ENCODE measurements around the gene MAGI1. TPM values are rescaled to one million over a fixed set of nuclear protein-coding genes. Genes with fewer than 3 reads are reported as not detected.

Gene MAGI1
- total RNA-seq, 1 experiment from 2014 or later: 38.6 TPM

DNA sequence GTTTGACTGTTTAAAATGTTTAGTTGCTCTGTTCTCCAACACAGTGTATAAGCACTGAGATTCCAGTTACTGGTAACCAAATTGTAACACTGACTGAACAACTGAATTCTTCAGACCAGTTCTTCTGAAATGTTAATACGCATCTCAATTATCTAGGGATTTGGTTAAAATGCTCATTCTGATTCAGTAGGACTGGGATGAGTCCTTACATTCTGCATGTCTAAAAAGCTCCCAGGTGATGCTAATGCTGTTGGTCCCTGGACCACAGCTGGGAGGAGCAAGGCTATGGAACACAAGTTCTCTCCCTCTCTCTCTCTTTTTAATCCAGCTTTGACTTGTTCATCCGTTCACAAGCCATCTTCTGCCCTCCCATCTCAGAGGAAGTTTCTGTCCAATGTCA, 380.3 kb downstream of the MAGI1 start (continued):
- TF ChIP-seq, protein P1, sequence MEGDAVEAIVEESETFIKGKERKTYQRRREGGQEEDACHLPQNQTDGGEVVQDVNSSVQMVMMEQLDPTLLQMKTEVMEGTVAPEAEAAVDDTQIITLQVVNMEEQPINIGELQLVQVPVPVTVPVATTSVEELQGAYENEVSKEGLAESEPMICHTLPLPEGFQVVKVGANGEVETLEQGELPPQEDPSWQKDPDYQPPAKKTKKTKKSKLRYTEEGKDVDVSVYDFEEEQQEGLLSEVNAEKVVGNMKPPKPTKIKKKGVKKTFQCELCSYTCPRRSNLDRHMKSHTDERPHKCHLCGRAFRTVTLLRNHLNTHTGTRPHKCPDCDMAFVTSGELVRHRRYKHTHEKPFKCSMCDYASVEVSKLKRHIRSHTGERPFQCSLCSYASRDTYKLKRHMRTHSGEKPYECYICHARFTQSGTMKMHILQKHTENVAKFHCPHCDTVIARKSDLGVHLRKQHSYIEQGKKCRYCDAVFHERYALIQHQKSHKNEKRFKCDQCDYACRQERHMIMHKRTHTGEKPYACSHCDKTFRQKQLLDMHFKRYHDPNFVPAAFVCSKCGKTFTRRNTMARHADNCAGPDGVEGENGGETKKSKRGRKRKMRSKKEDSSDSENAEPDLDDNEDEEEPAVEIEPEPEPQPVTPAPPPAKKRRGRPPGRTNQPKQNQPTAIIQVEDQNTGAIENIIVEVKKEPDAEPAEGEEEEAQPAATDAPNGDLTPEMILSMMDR (IDR thresholded peaks at IDR 0.05 in 2 of 3, conservative IDR thresholded peaks at IDR 0.05 in 1 of 3; ENCODE audit: borderline replicate concordance in 1 of 3, insufficient read depth in 1 of 3, low read depth in 2 of 3, low read length in 2 of 3): no peak
- TF ChIP-seq, protein P2, sequence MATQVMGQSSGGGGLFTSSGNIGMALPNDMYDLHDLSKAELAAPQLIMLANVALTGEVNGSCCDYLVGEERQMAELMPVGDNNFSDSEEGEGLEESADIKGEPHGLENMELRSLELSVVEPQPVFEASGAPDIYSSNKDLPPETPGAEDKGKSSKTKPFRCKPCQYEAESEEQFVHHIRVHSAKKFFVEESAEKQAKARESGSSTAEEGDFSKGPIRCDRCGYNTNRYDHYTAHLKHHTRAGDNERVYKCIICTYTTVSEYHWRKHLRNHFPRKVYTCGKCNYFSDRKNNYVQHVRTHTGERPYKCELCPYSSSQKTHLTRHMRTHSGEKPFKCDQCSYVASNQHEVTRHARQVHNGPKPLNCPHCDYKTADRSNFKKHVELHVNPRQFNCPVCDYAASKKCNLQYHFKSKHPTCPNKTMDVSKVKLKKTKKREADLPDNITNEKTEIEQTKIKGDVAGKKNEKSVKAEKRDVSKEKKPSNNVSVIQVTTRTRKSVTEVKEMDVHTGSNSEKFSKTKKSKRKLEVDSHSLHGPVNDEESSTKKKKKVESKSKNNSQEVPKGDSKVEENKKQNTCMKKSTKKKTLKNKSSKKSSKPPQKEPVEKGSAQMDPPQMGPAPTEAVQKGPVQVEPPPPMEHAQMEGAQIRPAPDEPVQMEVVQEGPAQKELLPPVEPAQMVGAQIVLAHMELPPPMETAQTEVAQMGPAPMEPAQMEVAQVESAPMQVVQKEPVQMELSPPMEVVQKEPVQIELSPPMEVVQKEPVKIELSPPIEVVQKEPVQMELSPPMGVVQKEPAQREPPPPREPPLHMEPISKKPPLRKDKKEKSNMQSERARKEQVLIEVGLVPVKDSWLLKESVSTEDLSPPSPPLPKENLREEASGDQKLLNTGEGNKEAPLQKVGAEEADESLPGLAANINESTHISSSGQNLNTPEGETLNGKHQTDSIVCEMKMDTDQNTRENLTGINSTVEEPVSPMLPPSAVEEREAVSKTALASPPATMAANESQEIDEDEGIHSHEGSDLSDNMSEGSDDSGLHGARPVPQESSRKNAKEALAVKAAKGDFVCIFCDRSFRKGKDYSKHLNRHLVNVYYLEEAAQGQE (IDR thresholded peaks at IDR 0.05; ENCODE audit: low read depth): no peak
- TF ChIP-seq CEBPB (IDR thresholded peaks at IDR 0.05; ENCODE audit: low read depth): no peak

DNA sequence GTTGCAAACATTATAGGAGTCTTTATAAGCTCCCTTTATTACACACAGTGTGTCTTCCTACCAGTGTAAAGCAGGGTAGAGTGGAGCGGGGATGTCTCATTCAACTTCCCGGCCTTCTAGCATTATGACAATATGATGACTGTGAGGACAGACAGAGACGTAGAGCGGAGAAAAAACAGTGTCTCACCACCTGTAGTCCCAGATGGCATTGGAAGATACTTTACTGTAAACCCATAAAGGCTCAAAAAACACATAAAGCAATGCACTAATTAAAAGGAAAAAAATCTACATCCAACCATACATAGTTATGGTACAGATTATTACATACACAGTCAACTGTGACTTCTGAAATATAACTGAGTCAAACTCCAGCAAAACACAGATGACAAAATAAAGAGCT, 383.7 kb downstream of the MAGI1 start:
- no peak for TF ChIP-seq EZH2phosphoT487 (IDR thresholded peaks at IDR 0.05; ENCODE audit: borderline replicate concordance)
- TF ChIP-seq CEBPB (IDR thresholded peaks at IDR 0.05; ENCODE audit: low read depth): no peak
- TF ChIP-seq ZFX (IDR thresholded peaks at IDR 0.05): no peak
- TF ChIP-seq ELF1 (IDR thresholded peaks at IDR 0.05; ENCODE audit: borderline replicate concordance, low read depth): no peak
- TF ChIP-seq ZNF274 (IDR thresholded peaks at IDR 0.05; ENCODE audit: low read depth, low read length): no peak
- no peak for TF ChIP-seq RAD21 (IDR thresholded peaks at IDR 0.05; ENCODE audit: low read depth)
- TF ChIP-seq JUND (IDR thresholded peaks at IDR 0.05): no peak
- TF ChIP-seq EZH2 (IDR thresholded peaks at IDR 0.05): no peak
- TF ChIP-seq, protein P3, sequence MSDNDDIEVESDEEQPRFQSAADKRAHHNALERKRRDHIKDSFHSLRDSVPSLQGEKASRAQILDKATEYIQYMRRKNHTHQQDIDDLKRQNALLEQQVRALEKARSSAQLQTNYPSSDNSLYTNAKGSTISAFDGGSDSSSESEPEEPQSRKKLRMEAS (IDR thresholded peaks at IDR 0.05): no peak
- no peak for TF ChIP-seq SRF (IDR thresholded peaks at IDR 0.05; ENCODE audit: low read depth)
- no peak for TF ChIP-seq CBX3 (IDR thresholded peaks at IDR 0.05; ENCODE audit: low read depth)
- Histone ChIP-seq H3K27ac (ENCODE audit: low read depth, low read length) (no peak overlapping the region), H3K4me2 (ENCODE audit: low read length) (no peak overlapping the region), H3K9ac (ENCODE audit: low read length) (no peak overlapping the region), H3K9me3 (ENCODE audit: control insufficient read depth in 1 of 2, insufficient read depth in 1 of 2, low read depth in 1 of 2, low read length in 2 of 2) (no peaks in the 10 kb centered on the region), H3K4me1 (ENCODE audit: control insufficient read depth in 1 of 2, insufficient read depth in 2 of 2, low read length in 2 of 2) (no peaks in the 10 kb centered on the region; a peak in 1 of 4 replicates), H3K79me2 (ENCODE audit: insufficient read depth, low read length) (no peaks in the 10 kb centered on the region), H4K20me1 (ENCODE audit: insufficient read depth) (no peaks in the 10 kb centered on the region), H3K27me3 (ENCODE audit: insufficient read depth, low read length) (no peaks in the 10 kb centered on the region), H3K9me2 (ENCODE audit: insufficient read depth) (no peaks in the 10 kb centered on the region; the same call in 1 of the 2 replicates), H3K4me3 (replicated peaks in 1 of 2; ENCODE audit: low read depth in 1 of 2, low read length in 2 of 2) (no peak overlapping the region), H2AFZ (ENCODE audit: low read depth, low read length, poor library complexity, severe bottlenecking) (no peak overlapping the region), H3K36me3 (ENCODE audit: control insufficient read depth in 1 of 2, insufficient read depth in 2 of 2, low read length in 2 of 2) (no peaks in the 10 kb centered on the region)
- ChIA-PET RAD21 (ENCODE audit: low non-redundant PET in 1 of 2, low total read pairs in 2 of 2, uncharacterized antibody in 2 of 2, unreplicated experiment in 2 of 2) (no interaction called here), POLR2A (no interaction called here), CTCF (no interaction called here)
- ATAC-seq (no peak), DNase-seq (ENCODE audit: low read depth, low spot score) (no peak)
- intact Hi-C loops (cut with micrococcal nuclease): no loop called here
- BruUV-seq (replicated peaks): no TSS peak
